HepG2 (cell line): Measurements from ENCODE around the gene TREX2. TPM values are rescaled to one million over a fixed set of nuclear protein-coding genes. Genes with fewer than 3 reads are reported as not detected.

ENCODE experiments used
- CENPBD1 ChIP-seq: sonication (generic); formaldehyde crosslinking; IDR thresholded peaks from 2 replicates; pipeline ENCODE4 v1.8.0; 2022; ENCODE audit warnings: missing genetic modification reagents, low read depth, mild to moderate bottlenecking, borderline replicate concordance
- HOXA3 ChIP-seq: sonication (generic); formaldehyde crosslinking; IDR thresholded peaks from 2 replicates; pipeline ENCODE4 v1.5.0; 2020; ENCODE audit warnings: missing genetic modification reagents
- MAX ChIP-seq: IDR thresholded peaks from 2 replicates; pipeline ENCODE4 v1.6.1; 2012; ENCODE audit warnings: inconsistent platforms
- MXD1 ChIP-seq: sonication (generic); formaldehyde crosslinking; IDR thresholded peaks from 2 replicates; pipeline ENCODE4 v1.4.0; 2020; ENCODE audit warnings: mild to moderate bottlenecking, missing genetic modification reagents
- MXI1 ChIP-seq: IDR thresholded peaks from 3 replicates; pipeline ENCODE4 v1.6.1; 2012; ENCODE audit warnings: low read depth, low read length, inconsistent platforms, borderline replicate concordance
- MYC ChIP-seq: sonication (generic); formaldehyde crosslinking; IDR thresholded peaks from 2 replicates; pipeline ENCODE4 v1.9.0; 2021; ENCODE audit warnings: missing genetic modification reagents, borderline replicate concordance
- PHF8 ChIP-seq: sonication (generic); formaldehyde crosslinking; IDR thresholded peaks from 2 replicates; pipeline ENCODE4 v1.5.0; 2020; ENCODE audit warnings: missing genetic modification reagents
- SRSF1 ChIP-seq: fragments of 200-400 bp; formaldehyde crosslinking; optimal IDR thresholded peaks from 2 replicates; pipeline ENCODE3; 2017; ENCODE audit warnings: mild to moderate bottlenecking, low read depth, low read length, moderate library complexity
- ZNF543 ChIP-seq: sonication (generic); formaldehyde crosslinking; IDR thresholded peaks from 2 replicates; pipeline ENCODE4 v1.4.0; 2020; ENCODE audit warnings: mild to moderate bottlenecking, missing genetic modification reagents
- ZNF687 ChIP-seq: sonication (generic); formaldehyde crosslinking; IDR thresholded peaks from 2 replicates; pipeline ENCODE4 v1.5.1; 2020; ENCODE audit warnings: mild to moderate bottlenecking, missing genetic modification reagents, moderate library complexity
- ZSCAN12 ChIP-seq: sonication (generic); formaldehyde crosslinking; IDR thresholded peaks from 2 replicates; pipeline ENCODE4 v1.9.0; 2021; ENCODE audit warnings: mild to moderate bottlenecking, missing genetic modification reagents
- ZUFSP ChIP-seq: sonication (generic); formaldehyde crosslinking; IDR thresholded peaks from 2 replicates; pipeline ENCODE4 v1.9.0; 2021; ENCODE audit warnings: missing genetic modification reagents, mild to moderate bottlenecking, borderline replicate concordance
- polyA plus RNA-seq, 8 experiments: library from polyadenylated mRNA; depleted of rRNA in 3 of 8; stranded (reverse) in 7 of 8; unstranded in 1 of 8; fragments of >200 nt; fragmentation: Illumina TruSeq in 4 of 8; extraction: Trizol in 4 of 8; gene quantifications; 2 replicates each; pipeline versions ENCODE4 v1.2.1 to v1.2.3, GENCODE V29; 2011 to 2016; ENCODE audit warnings: low read depth in 4 of 8, missing spikeins in 1 of 8, mixed read lengths in 1 of 8; ENCODE audit not compliant: insufficient read depth in 1 of 8
- total RNA-seq, 5 experiments: library from RNA; depleted of rRNA; stranded (reverse); fragments of >200 nt; fragmentation: Illumina TruSeq; extraction: Trizol; gene quantifications; 2 replicates each; pipeline ENCODE4 v1.2.3, GENCODE V29; 2016; ENCODE audit warnings: low read depth in 1 of 5

Gene TREX2
- total and polyA plus RNA-seq, 2 of the 13 experiments (the other 11 are each of a cell fraction or from before 2014, with no cell fraction given): 0.13 to 0.18 TPM

- TF ChIP-seq MXD1 (CRISPR knock-in tag): 0 out of 2 replicates have a peak, but pooled peaks have one; percentile 7
- TF ChIP-seq ZUFSP (CRISPR knock-in tag): no peak
- TF ChIP-seq MAX: peak; percentile 44; the same call in 1 of the 2 replicates
- TF ChIP-seq HOXA3 (CRISPR knock-in tag): peak; percentile 33; the same call in 1 of the 2 replicates
- peak; percentile 70 for TF ChIP-seq MYC
- TF ChIP-seq ZSCAN12 (CRISPR knock-in tag): no peak
- no peak for TF ChIP-seq CENPBD1
- 0 out of 2 replicates have a peak, but pooled peaks have one; percentile 21 for TF ChIP-seq PHF8 (CRISPR knock-in tag)
- TF ChIP-seq ZNF687 (CRISPR knock-in tag): peak; percentile 64
- TF ChIP-seq MXI1: peak; percentile 4; the same call in 1 of the 3 replicates
- TF ChIP-seq SRSF1: peak; percentile 42
- TF ChIP-seq ZNF543 (CRISPR knock-in tag): no peak
Observed at GRCh38 chrX:153469811-153470410, 24.1 kb upstream of the TREX2 start (continued).
